Thyroid gland (tissue), 4 donors: ENCODE data around the gene GLCE.

Source experiments
- POLR2A ChIP-seq, 2 donors: fragments of 450-650 bp; IDR thresholded peaks; one replicate each; pipeline ENCODE4 v1.6.1; 2017; ENCODE audit warnings: antibody characterized with exemption in 2 of 2, mild to moderate bottlenecking in 2 of 2, moderate library complexity in 1 of 2
- TF ChIP-seq, protein P1 (sequence below), 6 experiments: fragments of 200-600 bp in 3 of 6; fragments of 450-650 bp in 3 of 6; sonication (generic) in 3 of 6; IDR thresholded peaks; one replicate each; pipeline ENCODE4 v1.5.1; 2016 to 2019; ENCODE audit warnings: antibody characterized with exemption in 6 of 6, mild to moderate bottlenecking in 2 of 6, inconsistent platforms in 1 of 6, moderate library complexity in 1 of 6

DNA sequence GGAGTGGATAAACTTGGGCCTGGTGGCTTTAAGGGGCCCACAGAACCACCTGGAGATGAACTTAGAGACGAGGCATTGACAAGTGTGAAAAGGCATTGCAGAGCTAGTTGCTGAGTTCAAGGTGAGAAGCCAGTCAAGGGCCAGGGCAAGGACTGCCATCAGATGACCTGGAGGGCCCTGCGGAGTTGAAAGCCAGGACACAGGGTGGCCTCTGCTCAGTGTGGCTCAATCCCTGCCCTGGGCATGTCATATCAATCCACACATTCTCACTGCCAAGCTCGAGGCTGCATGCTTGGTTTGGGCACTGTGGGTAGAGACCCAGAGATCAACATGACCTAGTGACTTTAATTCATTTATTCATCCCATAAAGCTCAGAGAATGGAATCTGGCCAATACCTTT, 147.5 kb downstream of the GLCE start:
- no peak for TF ChIP-seq POLR2A (IDR thresholded peaks at IDR 0.05)
- TF ChIP-seq, protein P1, sequence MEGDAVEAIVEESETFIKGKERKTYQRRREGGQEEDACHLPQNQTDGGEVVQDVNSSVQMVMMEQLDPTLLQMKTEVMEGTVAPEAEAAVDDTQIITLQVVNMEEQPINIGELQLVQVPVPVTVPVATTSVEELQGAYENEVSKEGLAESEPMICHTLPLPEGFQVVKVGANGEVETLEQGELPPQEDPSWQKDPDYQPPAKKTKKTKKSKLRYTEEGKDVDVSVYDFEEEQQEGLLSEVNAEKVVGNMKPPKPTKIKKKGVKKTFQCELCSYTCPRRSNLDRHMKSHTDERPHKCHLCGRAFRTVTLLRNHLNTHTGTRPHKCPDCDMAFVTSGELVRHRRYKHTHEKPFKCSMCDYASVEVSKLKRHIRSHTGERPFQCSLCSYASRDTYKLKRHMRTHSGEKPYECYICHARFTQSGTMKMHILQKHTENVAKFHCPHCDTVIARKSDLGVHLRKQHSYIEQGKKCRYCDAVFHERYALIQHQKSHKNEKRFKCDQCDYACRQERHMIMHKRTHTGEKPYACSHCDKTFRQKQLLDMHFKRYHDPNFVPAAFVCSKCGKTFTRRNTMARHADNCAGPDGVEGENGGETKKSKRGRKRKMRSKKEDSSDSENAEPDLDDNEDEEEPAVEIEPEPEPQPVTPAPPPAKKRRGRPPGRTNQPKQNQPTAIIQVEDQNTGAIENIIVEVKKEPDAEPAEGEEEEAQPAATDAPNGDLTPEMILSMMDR (IDR thresholded peaks at IDR 0.05) = no peak
